WTC11 (cell line): ENCODE data around the gene PKDCC. TPM values are rescaled to one million over a fixed set of nuclear protein-coding genes. Genes with fewer than 3 reads are reported as not detected.
"Not testable (repeated sequence)": the region's sequence is repeated elsewhere in the genome, so short reads cannot be mapped to it uniquely, and the experiment has no call there.

Experiments used
- ATAC-seq: fragments of 200-7000 bp; cut with Tn5 transposase; 2 replicates; pipeline ENCODE4 v1.10.0; 2021; ENCODE audit warnings: mild to moderate bottlenecking, moderate library complexity
- CTCF ChIA-PET: fragments of 300-600 bp; sonication (Branson Sonifier 250); formaldehyde crosslinking; loops from one replicate; lab custom pipeline; 2021; ENCODE audit warnings: antibody characterized with exemption; lab: Charles Lee
- POLR2A ChIA-PET: fragments of 350-600 bp; sonication (Branson Sonifier 250); formaldehyde crosslinking; loops from one replicate; lab custom pipeline; 2021; ENCODE audit warnings: antibody characterized with exemption; lab: Charles Lee
- DNase-seq: peaks from one replicate; pipeline ENCODE4 v3.0.0; 2021; ENCODE audit warnings: low spot score
- H3K27ac Mint-ChIP-seq: 2 replicates; pipeline ENCODE4 v1.8.0; 2021; ENCODE audit warnings: mixed read lengths
- H3K27me3 Mint-ChIP-seq: 2 replicates; pipeline ENCODE4 v1.8.0; 2021; ENCODE audit warnings: low read depth, mild to moderate bottlenecking, moderate library complexity, mixed read lengths
- H3K36me3 Mint-ChIP-seq: 2 replicates; pipeline ENCODE4 v1.8.0; 2021; ENCODE audit warnings: mixed read lengths
- H3K4me1 Mint-ChIP-seq: 2 replicates; pipeline ENCODE4 v1.8.0; 2022; ENCODE audit warnings: mixed read lengths
- H3K4me3 Mint-ChIP-seq: 2 replicates; pipeline ENCODE4 v1.8.0; 2021; ENCODE audit warnings: mild to moderate bottlenecking, moderate library complexity, mixed read lengths
- H3K9me3 Mint-ChIP-seq: 2 replicates; pipeline ENCODE4 v1.8.0; 2021; ENCODE audit warnings: mixed read lengths
- ELF4 ChIP-seq: sonication (generic); formaldehyde crosslinking; IDR thresholded peaks from 2 replicates; pipeline ENCODE4 v1.8.1; 2022; ENCODE audit warnings: low read depth, mild to moderate bottlenecking, moderate library complexity, missing genetic modification reagents
- GABPB1 ChIP-seq: sonication (generic); formaldehyde crosslinking; IDR thresholded peaks from 2 replicates; pipeline ENCODE4 v1.8.1; 2023; ENCODE audit warnings: mild to moderate bottlenecking, missing genetic modification reagents
- IRF2 ChIP-seq: sonication (generic); formaldehyde crosslinking; IDR thresholded peaks from 2 replicates; pipeline ENCODE4 v1.8.0; 2022; ENCODE audit warnings: low read depth, missing genetic modification reagents, borderline replicate concordance
- TP53 ChIP-seq: sonication (generic); formaldehyde crosslinking; IDR thresholded peaks from 2 replicates; pipeline ENCODE4 v1.8.1; 2023; ENCODE audit warnings: mild to moderate bottlenecking, missing genetic modification reagents
- USF2 ChIP-seq: sonication (generic); formaldehyde crosslinking; IDR thresholded peaks from 2 replicates; pipeline ENCODE4 v1.8.1; 2023; ENCODE audit warnings: mild to moderate bottlenecking, missing genetic modification reagents, moderate library complexity
- ZMAT4 ChIP-seq: fragments of 250-450 bp; sonication (Bioruptor Pico); IDR thresholded peaks from 2 replicates; pipeline ENCODE4 v1.9.0; 2021; ENCODE audit warnings: mild to moderate bottlenecking
- ZNF138 ChIP-seq: sonication (generic); formaldehyde crosslinking; conservative IDR thresholded peaks from 2 replicates; pipeline ENCODE4 v1.8.1; 2022; ENCODE audit warnings: mild to moderate bottlenecking, moderate library complexity, missing genetic modification reagents
- total RNA-seq: library from RNA; stranded (reverse); gene quantifications from 3 replicates; pipeline ENCODE4 v1.2.3, GENCODE V29; 2021
- TF ChIP-seq, protein P1 (sequence below): fragments of 250-450 bp; sonication (Bioruptor Pico); IDR thresholded peaks from 2 replicates; pipeline ENCODE4 v1.9.0; 2021; ENCODE audit warnings: mild to moderate bottlenecking, borderline replicate concordance

PKDCC gene
- total RNA-seq, 1 experiment from 2014 or later = 27.3 TPM

- TF ChIP-seq ZNF138 (CRISPR knock-in tag) (no peak), ELF4 (CRISPR knock-in tag) (no peak), USF2 (CRISPR knock-in tag) (no peak)
Measured at GRCh38 chr2:42079737-42080287, 32.0 kb downstream of the PKDCC start (continued).

DNA sequence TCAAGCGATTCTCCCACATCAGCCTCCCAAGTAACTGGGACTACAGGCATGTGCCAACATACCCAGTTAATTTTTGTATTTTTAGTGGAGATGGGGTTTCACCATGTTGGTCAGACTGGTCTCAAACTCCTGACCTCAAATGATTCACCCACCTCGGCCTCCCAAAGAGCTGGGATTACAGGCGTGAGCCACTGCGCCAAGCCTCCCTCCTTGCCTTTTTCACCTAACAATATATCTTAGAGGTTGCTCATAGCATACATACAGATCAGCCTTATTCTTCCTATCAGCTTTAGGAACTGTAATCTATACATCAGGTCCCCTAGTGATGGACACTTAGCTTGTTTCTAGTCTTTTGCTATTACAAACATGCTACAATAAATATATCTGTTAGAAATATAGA, 33.3 kb downstream of the PKDCC start:
- CTCF ChIA-PET = interaction anchor here (8.3 kb wide), 1 partner anchor 211 kb away, joined by 207 read pairs; no protein-coding TSS in a partner anchor
- POLR2A ChIA-PET, ATAC-seq, H3K36me3 Mint-ChIP-seq, DNase-seq, H3K9me3 Mint-ChIP-seq, H3K4me1 Mint-ChIP-seq, H3K4me3 Mint-ChIP-seq, H3K27ac Mint-ChIP-seq, H3K27me3 Mint-ChIP-seq: not testable (repeated sequence)

GRCh38 chr2:42082016-42082415, 34.2 kb downstream of the PKDCC start:
- ChIA-PET POLR2A (no interaction called here), CTCF (interaction anchor here (8.3 kb wide), 1 partner anchor 211 kb away, joined by 207 read pairs; no protein-coding TSS in a partner anchor)
- H3K27me3 Mint-ChIP-seq = no peaks in the 10 kb centered on the region
- peaks cover 5% of the 10 kb centered on the region for H3K4me1 Mint-ChIP-seq
- TF ChIP-seq GABPB1 (CRISPR knock-in tag) (no peak), IRF2 (CRISPR knock-in tag) (no peak), ZMAT4 (no peak)
- TF ChIP-seq, protein P1, sequence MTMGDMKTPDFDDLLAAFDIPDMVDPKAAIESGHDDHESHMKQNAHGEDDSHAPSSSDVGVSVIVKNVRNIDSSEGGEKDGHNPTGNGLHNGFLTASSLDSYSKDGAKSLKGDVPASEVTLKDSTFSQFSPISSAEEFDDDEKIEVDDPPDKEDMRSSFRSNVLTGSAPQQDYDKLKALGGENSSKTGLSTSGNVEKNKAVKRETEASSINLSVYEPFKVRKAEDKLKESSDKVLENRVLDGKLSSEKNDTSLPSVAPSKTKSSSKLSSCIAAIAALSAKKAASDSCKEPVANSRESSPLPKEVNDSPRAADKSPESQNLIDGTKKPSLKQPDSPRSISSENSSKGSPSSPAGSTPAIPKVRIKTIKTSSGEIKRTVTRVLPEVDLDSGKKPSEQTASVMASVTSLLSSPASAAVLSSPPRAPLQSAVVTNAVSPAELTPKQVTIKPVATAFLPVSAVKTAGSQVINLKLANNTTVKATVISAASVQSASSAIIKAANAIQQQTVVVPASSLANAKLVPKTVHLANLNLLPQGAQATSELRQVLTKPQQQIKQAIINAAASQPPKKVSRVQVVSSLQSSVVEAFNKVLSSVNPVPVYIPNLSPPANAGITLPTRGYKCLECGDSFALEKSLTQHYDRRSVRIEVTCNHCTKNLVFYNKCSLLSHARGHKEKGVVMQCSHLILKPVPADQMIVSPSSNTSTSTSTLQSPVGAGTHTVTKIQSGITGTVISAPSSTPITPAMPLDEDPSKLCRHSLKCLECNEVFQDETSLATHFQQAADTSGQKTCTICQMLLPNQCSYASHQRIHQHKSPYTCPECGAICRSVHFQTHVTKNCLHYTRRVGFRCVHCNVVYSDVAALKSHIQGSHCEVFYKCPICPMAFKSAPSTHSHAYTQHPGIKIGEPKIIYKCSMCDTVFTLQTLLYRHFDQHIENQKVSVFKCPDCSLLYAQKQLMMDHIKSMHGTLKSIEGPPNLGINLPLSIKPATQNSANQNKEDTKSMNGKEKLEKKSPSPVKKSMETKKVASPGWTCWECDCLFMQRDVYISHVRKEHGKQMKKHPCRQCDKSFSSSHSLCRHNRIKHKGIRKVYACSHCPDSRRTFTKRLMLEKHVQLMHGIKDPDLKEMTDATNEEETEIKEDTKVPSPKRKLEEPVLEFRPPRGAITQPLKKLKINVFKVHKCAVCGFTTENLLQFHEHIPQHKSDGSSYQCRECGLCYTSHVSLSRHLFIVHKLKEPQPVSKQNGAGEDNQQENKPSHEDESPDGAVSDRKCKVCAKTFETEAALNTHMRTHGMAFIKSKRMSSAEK (CRISPR knock-in tag) = no peak
- no peaks in the 10 kb centered on the region for H3K9me3 Mint-ChIP-seq
- H3K4me3 Mint-ChIP-seq = no peak overlapping the region
- H3K27ac Mint-ChIP-seq = no peak overlapping the region
- DNase-seq (no peak), ATAC-seq (no peak)
- no peaks in the 10 kb centered on the region for H3K36me3 Mint-ChIP-seq

DNA sequence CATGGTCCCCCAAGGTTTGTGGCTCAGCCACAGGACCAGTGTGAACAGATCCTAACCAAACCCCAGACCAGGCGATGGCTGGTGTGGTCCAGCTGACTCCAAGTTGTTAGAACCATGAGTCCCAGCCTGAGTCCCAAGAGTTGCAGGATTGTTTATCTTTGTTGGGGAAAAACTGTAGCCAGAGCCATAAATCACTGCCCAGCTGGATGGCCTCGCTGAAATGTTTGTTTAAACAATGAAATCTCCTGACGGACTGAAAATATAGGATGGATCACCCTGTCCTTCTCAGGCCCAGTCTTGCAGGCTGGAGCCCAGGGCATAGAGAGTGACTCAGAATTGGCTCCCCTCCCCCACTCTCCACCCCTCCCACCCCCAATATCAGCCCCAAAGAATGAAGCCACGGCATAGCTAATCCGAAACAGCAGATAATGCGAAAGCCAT, 36.4 kb downstream of the PKDCC start:
- H3K27ac Mint-ChIP-seq = no peak overlapping the region
- DNase-seq (no peak), ATAC-seq (no peak)
- ChIA-PET CTCF (interaction anchor here (0.8 to 10.0 kb wide), 7 partner anchors 12 to 230 kb away, joined by 3 to 207 read pairs (median 4); no protein-coding TSS in a partner anchor), POLR2A (no interaction called here)
- H3K4me3 Mint-ChIP-seq = no peak overlapping the region
- H3K36me3 Mint-ChIP-seq = no peaks in the 10 kb centered on the region
- H3K4me1 Mint-ChIP-seq = peaks cover 7% of the 10 kb centered on the region
- H3K9me3 Mint-ChIP-seq = no peaks in the 10 kb centered on the region
- no peak for TF ChIP-seq TP53 (CRISPR knock-in tag)
- no peaks in the 10 kb centered on the region for H3K27me3 Mint-ChIP-seq

DNA sequence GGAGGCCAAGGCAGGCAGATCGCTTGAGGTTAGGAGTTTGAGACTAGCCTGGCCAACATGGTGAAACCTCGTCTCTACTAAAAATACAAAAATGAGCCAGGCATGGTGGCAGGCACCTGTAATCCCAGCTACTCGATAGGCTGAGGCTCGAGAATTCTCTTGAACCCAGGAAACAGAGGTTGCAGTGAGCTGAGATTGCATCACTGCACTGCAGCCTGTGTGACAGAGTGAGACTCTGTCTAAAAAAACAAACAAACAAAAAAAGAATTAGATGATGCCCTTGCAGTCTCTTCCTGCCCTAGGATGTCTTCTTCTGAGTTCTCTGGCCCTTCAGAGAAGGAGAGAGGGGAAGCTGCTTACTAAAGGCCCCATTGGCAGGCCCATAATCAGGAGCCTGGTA, 37.2 kb downstream of the PKDCC start:
- not testable (repeated sequence) for H3K36me3 Mint-ChIP-seq, ATAC-seq, H3K27me3 Mint-ChIP-seq, H3K9me3 Mint-ChIP-seq, H3K4me1 Mint-ChIP-seq, H3K4me3 Mint-ChIP-seq, DNase-seq, H3K27ac Mint-ChIP-seq
- ChIA-PET CTCF (interaction anchor here (1.1 to 10.0 kb wide), 4 partner anchors 44 to 243 kb away, joined by 3 to 207 read pairs (median 72); no protein-coding TSS in a partner anchor), POLR2A (interaction anchor here (1.7 kb wide), 1 partner anchor 231 kb away, joined by 4 read pairs; no protein-coding TSS in a partner anchor)
- TF ChIP-seq GABPB1 (CRISPR knock-in tag) = 0 out of 2 replicates have a peak, but pooled peaks have one; percentile 35
